Thyroid gland (tissue), 4 donors: Measurements from ENCODE around the gene MROH7. TPM values are rescaled to one million over a fixed set of nuclear protein-coding genes. Genes with fewer than 3 reads are reported as not detected.

Experiments
- DNase-seq, 2 donors: peaks; one replicate each; pipeline ENCODE4 v3.0.0-alpha.2; 2019
- H3K27ac ChIP-seq, 3 donors: fragments of 200-600 bp; sonication (generic); 1 replicate in 2 of 3; 2 replicates in 1 of 3; pipeline ENCODE4 v1.5.1; 2016 to 2019; ENCODE audit warnings: mild to moderate bottlenecking in 1 of 3, moderate library complexity in 1 of 3
- H3K27me3 ChIP-seq: fragments of 200-600 bp; sonication (generic); one replicate; pipeline ENCODE4 v1.5.1; 2019
- H3K36me3 ChIP-seq, 2 donors: fragments of 200-600 bp; sonication (generic); one replicate each; pipeline ENCODE4 v1.5.1; 2016 to 2019
- H3K4me1 ChIP-seq, 2 donors: fragments of 200-600 bp; sonication (generic); one replicate each; pipeline ENCODE4 v1.5.1; 2017 to 2019
- H3K4me3 ChIP-seq, 3 donors: fragments of 200-600 bp; sonication (generic); replicated peaks in 1 of 3; 1 replicate in 2 of 3; 2 replicates in 1 of 3; pipeline ENCODE4 v1.5.1; 2016; ENCODE audit warnings: mild to moderate bottlenecking in 1 of 3
- H3K9me3 ChIP-seq: fragments of 200-600 bp; sonication (generic); one replicate; pipeline ENCODE4 v1.5.1; 2017
- POLR2A ChIP-seq, 2 donors: fragments of 450-650 bp; IDR thresholded peaks; one replicate each; pipeline ENCODE4 v1.6.1; 2017; ENCODE audit warnings: antibody characterized with exemption in 2 of 2, mild to moderate bottlenecking in 2 of 2, moderate library complexity in 1 of 2
- WGBS, 2 donors: methylation state at CpG; one replicate each; pipeline ENCODE4 v1.1.5; 2017; 5-methylcytosine and 5-hydroxymethylcytosine counted together
- intact Hi-C: fragments of 100-400 bp; cut with DNase I; formaldehyde crosslinking; loops from one replicate; pipeline ENCODE4 v1.15.1; 2023
- total RNA-seq, 4 donors: library from RNA; depleted of rRNA; stranded (reverse); fragments of >200 nt; gene quantifications; one replicate each; pipeline ENCODE4 v1.2.3, GENCODE V29; 2016
- TF ChIP-seq, protein P1 (sequence below), 6 experiments: fragments of 200-600 bp in 3 of 6; fragments of 450-650 bp in 3 of 6; sonication (generic) in 3 of 6; IDR thresholded peaks; one replicate each; pipeline ENCODE4 v1.5.1; 2016 to 2019; ENCODE audit warnings: antibody characterized with exemption in 6 of 6, mild to moderate bottlenecking in 2 of 6, inconsistent platforms in 1 of 6, moderate library complexity in 1 of 6

Gene MROH7
- total RNA-seq, 4 donors from 2014 or later, result 16.7 to 24.1 (median 20.8) TPM

DNA sequence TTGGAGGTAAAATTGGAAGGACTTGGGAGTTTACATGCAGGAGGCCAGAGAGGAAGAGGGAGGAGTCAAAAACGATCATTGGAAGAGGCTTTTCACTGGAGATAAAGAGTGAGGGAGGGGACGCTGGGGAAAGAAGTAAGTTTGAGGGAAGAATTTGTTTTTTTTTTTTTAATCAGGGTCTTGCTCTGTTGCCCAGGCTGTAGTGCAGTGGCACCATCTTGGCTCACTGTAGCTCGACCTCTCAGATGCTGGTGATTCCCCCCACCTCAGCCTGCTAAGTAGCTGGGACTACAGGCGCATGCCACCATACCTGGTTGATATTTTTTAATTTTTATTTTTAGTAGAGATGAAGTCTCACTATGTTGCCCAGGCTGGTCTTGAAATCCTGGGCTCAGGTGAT lies 1.2 kb upstream of the MROH7 start:
- 71 to 75% methylated on average over 4 of the region's 4 CpGs for WGBS, 2 donors
- DNase-seq, result no peak
- Histone ChIP-seq H3K36me3 (no peaks in the 10 kb centered on the region), H3K4me3 (no peak overlapping the region), H3K27ac (no peak overlapping the region), H3K27me3 (no peaks in the 10 kb centered on the region), H3K9me3 (no peaks in the 10 kb centered on the region), H3K4me1 (no peaks in the 10 kb centered on the region)
- intact Hi-C loops, result no loop called here
- TF ChIP-seq, protein P1, sequence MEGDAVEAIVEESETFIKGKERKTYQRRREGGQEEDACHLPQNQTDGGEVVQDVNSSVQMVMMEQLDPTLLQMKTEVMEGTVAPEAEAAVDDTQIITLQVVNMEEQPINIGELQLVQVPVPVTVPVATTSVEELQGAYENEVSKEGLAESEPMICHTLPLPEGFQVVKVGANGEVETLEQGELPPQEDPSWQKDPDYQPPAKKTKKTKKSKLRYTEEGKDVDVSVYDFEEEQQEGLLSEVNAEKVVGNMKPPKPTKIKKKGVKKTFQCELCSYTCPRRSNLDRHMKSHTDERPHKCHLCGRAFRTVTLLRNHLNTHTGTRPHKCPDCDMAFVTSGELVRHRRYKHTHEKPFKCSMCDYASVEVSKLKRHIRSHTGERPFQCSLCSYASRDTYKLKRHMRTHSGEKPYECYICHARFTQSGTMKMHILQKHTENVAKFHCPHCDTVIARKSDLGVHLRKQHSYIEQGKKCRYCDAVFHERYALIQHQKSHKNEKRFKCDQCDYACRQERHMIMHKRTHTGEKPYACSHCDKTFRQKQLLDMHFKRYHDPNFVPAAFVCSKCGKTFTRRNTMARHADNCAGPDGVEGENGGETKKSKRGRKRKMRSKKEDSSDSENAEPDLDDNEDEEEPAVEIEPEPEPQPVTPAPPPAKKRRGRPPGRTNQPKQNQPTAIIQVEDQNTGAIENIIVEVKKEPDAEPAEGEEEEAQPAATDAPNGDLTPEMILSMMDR (IDR thresholded peaks at IDR 0.05), result no peak
- no peak for TF ChIP-seq POLR2A (IDR thresholded peaks at IDR 0.05)

DNA sequence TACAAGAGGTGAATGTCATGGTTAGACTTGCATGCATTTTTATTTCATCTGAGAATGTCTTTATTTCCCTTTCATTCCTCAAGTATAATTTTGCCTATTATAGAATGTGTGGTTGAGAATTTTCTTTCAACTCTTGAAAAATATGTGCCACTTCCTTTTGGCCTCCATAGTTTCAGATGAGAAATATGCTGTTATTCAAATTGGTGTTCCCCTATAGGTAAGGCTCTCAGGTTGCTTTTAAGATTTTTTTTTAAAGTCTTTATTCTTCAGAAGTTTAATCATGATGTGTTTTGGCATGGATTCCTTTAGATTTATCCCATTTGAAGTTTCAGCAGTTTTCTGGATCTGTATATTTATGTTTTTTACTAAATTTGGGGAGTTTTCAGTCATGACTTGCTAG lies 2.1 kb downstream of the MROH7 start:
- H3K4me1 ChIP-seq, result no peaks in the 10 kb centered on the region
- intact Hi-C loops, result no loop called here
- H3K27me3 ChIP-seq, result no peaks in the 10 kb centered on the region
- DNase-seq, result no peak
- H3K36me3 ChIP-seq, result no peaks in the 10 kb centered on the region
- no peak overlapping the region for H3K4me3 ChIP-seq
- TF ChIP-seq POLR2A (IDR thresholded peaks at IDR 0.05), result no peak
- TF ChIP-seq, protein P1 (IDR thresholded peaks at IDR 0.05), result no peak
- H3K27ac ChIP-seq, result no peak overlapping the region
- H3K9me3 ChIP-seq, result no peaks in the 10 kb centered on the region

DNA sequence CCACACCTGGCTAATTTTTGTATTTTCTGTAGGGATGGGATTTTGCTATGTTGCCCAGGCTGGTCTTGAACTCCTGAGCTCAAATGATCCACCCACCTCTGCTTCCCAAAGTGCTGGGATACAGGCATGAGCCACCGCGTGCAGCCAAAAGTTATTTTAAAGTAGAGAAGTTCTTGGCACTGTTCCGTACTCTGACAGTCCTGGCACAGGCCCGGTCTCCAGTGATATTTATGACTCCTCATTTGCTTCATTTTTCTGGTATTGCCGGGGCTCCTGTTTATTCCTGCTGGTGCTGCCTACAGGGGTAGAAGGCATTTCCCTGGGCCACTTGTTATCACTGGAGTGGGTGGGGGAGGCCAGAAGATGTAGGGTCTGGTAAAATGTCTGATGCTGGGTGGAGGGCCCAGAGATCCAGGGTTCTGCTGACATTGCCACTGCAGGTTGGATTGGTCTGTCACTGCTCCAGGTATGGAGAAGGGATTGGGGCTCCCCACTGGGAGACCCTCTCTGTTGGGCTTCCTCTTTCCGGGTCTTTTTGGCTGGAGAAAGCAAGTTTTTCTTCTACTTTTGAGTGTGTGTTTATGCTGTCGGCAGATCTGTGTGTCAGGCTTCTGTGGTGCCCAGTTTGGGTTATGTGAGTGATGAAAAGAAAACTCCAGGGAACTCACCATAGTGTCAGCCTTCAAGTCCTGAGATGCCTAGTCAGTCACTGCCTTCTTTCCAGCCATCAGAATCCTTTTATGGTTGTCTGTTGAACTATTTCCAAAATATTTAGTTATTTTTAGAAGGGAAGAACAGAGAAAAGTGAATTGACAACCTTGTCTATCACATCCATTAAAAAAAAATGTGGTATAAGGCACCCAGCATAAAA lies 4.5 kb downstream of the MROH7 start:
- Histone ChIP-seq H3K4me1 (no peaks in the 10 kb centered on the region), H3K27ac (no peak overlapping the region), H3K27me3 (no peaks in the 10 kb centered on the region), H3K36me3 (no peaks in the 10 kb centered on the region), H3K4me3 (no peak overlapping the region), H3K9me3 (no peaks in the 10 kb centered on the region)
- no peak for DNase-seq
- no peak for TF ChIP-seq POLR2A (IDR thresholded peaks at IDR 0.05)
- TF ChIP-seq, protein P1 (IDR thresholded peaks at IDR 0.05), result no peak
- WGBS, 2 donors, result 74 to 88% methylated on average over 7 of the region's 7 CpGs
- intact Hi-C loops, result no loop called here

DNA sequence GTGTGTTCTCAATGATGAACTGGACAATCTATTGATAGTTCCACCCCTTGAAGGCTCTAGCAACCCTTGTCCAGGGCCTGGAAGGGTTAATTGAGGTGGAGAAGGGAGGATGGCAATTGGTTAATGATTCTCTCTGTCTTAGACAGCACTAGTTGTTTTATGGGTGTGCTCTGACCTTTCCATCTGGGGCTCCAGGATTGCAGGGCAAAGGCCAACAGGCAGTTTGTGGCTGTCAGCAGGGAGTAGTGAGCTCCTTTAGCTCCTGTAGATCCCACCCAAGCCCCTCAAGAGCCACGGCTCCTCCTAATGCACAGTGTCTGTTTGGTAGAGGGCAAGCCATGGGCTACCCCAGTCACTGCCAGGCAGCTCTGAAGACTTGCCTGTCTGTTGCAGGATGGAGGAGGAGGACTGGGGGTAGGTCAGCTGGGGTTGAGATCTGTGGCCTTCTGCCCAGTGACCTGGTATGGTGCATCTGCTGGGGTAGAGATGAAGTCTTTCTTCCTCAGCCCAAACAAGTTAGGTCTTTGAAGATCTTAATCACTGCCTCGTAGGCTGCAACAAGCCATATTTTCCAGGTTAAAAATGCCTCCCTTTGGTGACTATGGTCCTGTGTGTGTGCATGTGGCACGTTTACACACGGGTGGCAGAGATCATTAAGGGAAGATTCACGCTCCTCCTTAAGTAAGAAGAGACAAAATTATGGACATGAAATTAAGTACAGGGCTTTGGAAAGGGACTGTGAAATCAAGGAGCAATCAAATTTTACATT lies 7.7 kb downstream of the MROH7 start:
- Histone ChIP-seq H3K4me1 (no peaks in the 10 kb centered on the region), H3K4me3 (no peak overlapping the region), H3K27me3 (no peaks in the 10 kb centered on the region), H3K36me3 (no peaks in the 10 kb centered on the region), H3K27ac (no peak overlapping the region), H3K9me3 (no peaks in the 10 kb centered on the region)
- 88 to 93% methylated on average over 5 of the region's 5 CpGs for WGBS, 2 donors
- DNase-seq, result no peak
- intact Hi-C loops, result no loop called here
- TF ChIP-seq, protein P1 (IDR thresholded peaks at IDR 0.05), result no peak
- no peak for TF ChIP-seq POLR2A (IDR thresholded peaks at IDR 0.05)

DNA sequence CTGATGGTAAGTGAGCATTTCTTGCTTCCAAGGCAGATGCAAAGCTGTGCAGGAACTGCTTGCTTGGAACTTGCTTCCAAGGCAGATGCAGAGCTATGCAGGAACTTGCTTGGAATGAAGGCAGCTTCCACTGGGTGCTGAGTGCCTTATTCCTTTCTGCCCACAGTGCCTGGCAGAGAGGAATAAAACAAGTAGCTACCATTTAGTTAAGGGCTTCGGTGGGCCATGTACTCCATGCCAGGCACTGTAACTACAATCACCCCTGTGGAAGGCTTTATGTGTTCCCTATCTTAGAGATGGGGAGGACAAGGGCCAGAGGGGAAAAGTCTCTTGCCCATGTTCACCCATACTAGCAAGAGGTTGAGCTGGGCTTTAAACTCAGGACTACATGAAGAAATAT lies 8.3 kb downstream of the MROH7 start:
- TF ChIP-seq, protein P1 (IDR thresholded peaks at IDR 0.05), result no peak
- no peak for TF ChIP-seq POLR2A (IDR thresholded peaks at IDR 0.05)
- Histone ChIP-seq H3K27me3 (no peaks in the 10 kb centered on the region), H3K4me3 (no peak overlapping the region), H3K36me3 (no peaks in the 10 kb centered on the region), H3K4me1 (no peaks in the 10 kb centered on the region), H3K9me3 (no peaks in the 10 kb centered on the region), H3K27ac (no peak overlapping the region)
- 82 to 100% methylated on average over 1 of the region's 1 CpG for WGBS, 2 donors
- DNase-seq, result no peak
- intact Hi-C loops, result no loop called here
